Esophagus squamous epithelium (tissue), 5 donors: ENCODE measurements around the gene ITSN2. TPM values are rescaled to one million over a fixed set of nuclear protein-coding genes. Genes with fewer than 3 reads are reported as not detected.

Source experiments
- DNase-seq: peaks from one replicate; lab custom pipeline; 2025; lab: John Stamatoyannopoulos, UW
- H3K27ac ChIP-seq, 4 donors: fragments of 200-600 bp; sonication (generic); one replicate each; pipeline ENCODE4 v1.5.1; 2016 to 2019; ENCODE audit warnings: mild to moderate bottlenecking in 1 of 4
- H3K27me3 ChIP-seq, 4 donors: fragments of 200-600 bp; sonication (generic); 1 replicate in 3 of 4; 2 replicates in 1 of 4; pipeline versions ENCODE4 v1.5.1 to v1.6.0; 2017 to 2021; ENCODE audit warnings: antibody characterized with exemption in 1 of 4
- H3K36me3 ChIP-seq, 3 donors: fragments of 200-600 bp; sonication (generic); one replicate each; pipeline ENCODE4 v1.5.1; 2016 to 2019
- H3K4me1 ChIP-seq, 3 donors: fragments of 200-600 bp; sonication (generic); one replicate each; pipeline ENCODE4 v1.5.1; 2017 to 2019
- H3K4me3 ChIP-seq, 4 donors: fragments of 200-600 bp; sonication (generic); 1 replicate in 3 of 4; 2 replicates in 1 of 4; pipeline ENCODE4 v1.5.1; 2016 to 2019; ENCODE audit warnings: mild to moderate bottlenecking in 2 of 4, moderate library complexity in 1 of 4
- H3K9me3 ChIP-seq, 3 donors: fragments of 200-600 bp; sonication (generic); one replicate each; pipeline ENCODE4 v1.5.1; 2016 to 2019
- POLR2A ChIP-seq, 4 donors: fragments of 450-650 bp; IDR thresholded peaks; one replicate each; pipeline ENCODE4 v1.6.1; 2017; ENCODE audit warnings: antibody characterized with exemption in 4 of 4, mild to moderate bottlenecking in 4 of 4, moderate library complexity in 3 of 4
- WGBS, 2 donors: methylation state at CpG; one replicate each; pipeline ENCODE4 v1.1.5; 2018; 5-methylcytosine and 5-hydroxymethylcytosine counted together
- intact Hi-C: fragments of 100-400 bp; cut with DNase I; formaldehyde crosslinking; loops from one replicate; pipeline ENCODE4 v1.15.0; 2022
- total RNA-seq, 4 donors: library from RNA; depleted of rRNA; stranded (reverse); fragments of >200 nt; gene quantifications; one replicate each; pipeline ENCODE4 v1.1.0, GENCODE V29; 2016
- TF ChIP-seq, protein P1 (sequence below), 6 experiments: fragments of 450-650 bp in 4 of 6; fragments of 200-600 bp in 2 of 6; sonication (generic) in 2 of 6; IDR thresholded peaks; one replicate each; pipeline ENCODE4 v1.5.1; 2016 to 2019; ENCODE audit warnings: antibody characterized with exemption in 6 of 6, mild to moderate bottlenecking in 4 of 6, moderate library complexity in 4 of 6
- donor health status: DM: yes; HTN: yes; CAD: no.

The ITSN2 gene
- total RNA-seq, 4 donors from 2014 or later, result 58.3 to 98.0 (median 65.3) TPM

DNA sequence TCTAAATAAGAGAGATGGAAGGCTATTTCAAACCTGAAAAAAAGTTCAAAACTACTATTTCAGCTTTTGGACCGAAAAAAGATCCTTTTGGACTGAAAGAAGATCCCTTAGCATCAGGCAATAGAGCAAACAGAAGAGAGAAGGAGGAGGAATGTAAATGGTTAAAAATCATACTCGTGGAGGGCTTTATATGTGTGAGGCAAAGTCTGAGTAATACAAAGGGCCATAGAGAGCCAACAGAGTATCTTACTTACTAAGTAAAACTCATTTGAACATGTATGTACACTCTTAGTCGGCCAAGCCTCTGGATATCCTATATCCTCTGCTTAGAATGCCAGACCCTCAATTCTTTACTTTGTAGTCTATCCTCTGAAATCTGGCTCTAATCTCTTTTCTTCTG, 55.7 kb downstream of the ITSN2 start:
- Histone ChIP-seq H3K27ac (peak overlapping the region; percentile 2 to 74 (median 62)), H3K4me1 (peaks cover 0 to 13% (median 0%) of the 10 kb centered on the region in 3 donors), H3K27me3 (no peaks in the 10 kb centered on the region), H3K9me3 (no peaks in the 10 kb centered on the region), H3K36me3 (peaks cover 0 to 92% (median 4%) of the 10 kb centered on the region in 3 donors), H3K4me3 (no peak overlapping the region)
- intact Hi-C loops, result no loop called here
- DNase-seq, result no peak
- WGBS, 2 donors, result 46 to 55% methylated on average over 3 of the region's 3 CpGs
- TF ChIP-seq POLR2A (IDR thresholded peaks at IDR 0.05), result no peak
- TF ChIP-seq, protein P1, sequence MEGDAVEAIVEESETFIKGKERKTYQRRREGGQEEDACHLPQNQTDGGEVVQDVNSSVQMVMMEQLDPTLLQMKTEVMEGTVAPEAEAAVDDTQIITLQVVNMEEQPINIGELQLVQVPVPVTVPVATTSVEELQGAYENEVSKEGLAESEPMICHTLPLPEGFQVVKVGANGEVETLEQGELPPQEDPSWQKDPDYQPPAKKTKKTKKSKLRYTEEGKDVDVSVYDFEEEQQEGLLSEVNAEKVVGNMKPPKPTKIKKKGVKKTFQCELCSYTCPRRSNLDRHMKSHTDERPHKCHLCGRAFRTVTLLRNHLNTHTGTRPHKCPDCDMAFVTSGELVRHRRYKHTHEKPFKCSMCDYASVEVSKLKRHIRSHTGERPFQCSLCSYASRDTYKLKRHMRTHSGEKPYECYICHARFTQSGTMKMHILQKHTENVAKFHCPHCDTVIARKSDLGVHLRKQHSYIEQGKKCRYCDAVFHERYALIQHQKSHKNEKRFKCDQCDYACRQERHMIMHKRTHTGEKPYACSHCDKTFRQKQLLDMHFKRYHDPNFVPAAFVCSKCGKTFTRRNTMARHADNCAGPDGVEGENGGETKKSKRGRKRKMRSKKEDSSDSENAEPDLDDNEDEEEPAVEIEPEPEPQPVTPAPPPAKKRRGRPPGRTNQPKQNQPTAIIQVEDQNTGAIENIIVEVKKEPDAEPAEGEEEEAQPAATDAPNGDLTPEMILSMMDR (IDR thresholded peaks at IDR 0.05), result no peak

DNA sequence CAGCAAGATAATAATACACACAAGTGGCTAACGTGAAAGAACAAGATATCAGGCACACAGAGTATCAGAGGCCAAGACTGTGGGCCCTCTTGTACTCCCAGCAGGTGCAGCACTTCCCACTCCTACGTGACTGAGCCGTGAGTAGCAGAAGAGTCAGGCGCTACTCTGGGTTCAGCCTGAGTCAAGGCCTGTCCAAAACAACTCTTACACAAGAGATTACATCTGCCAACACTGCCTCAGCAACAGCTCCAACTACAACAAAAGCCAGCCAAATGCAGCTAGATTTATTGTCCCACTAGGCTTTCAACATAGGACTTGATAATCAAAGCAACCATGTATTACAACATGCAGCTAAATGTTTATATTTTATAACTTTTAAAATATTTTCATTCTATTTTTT, 56.2 kb downstream of the ITSN2 start:
- DNase-seq, result no peak
- intact Hi-C loops, result no loop called here
- peak overlapping the region in 3 of 4 donors; percentile 45 to 74 (median 62) for H3K27ac ChIP-seq
- 23 to 44% methylated on average over 3 to 4 of the region's 4 CpGs for WGBS, 2 donors
- peaks cover 0 to 13% (median 0%) of the 10 kb centered on the region in 3 donors for H3K4me1 ChIP-seq
- H3K9me3 ChIP-seq, result no peaks in the 10 kb centered on the region
- H3K4me3 ChIP-seq, result no peak overlapping the region
- no peaks in the 10 kb centered on the region for H3K27me3 ChIP-seq
- H3K36me3 ChIP-seq, result peaks cover 0 to 92% (median 9%) of the 10 kb centered on the region in 3 donors
- no peak for TF ChIP-seq POLR2A (IDR thresholded peaks at IDR 0.05)

DNA sequence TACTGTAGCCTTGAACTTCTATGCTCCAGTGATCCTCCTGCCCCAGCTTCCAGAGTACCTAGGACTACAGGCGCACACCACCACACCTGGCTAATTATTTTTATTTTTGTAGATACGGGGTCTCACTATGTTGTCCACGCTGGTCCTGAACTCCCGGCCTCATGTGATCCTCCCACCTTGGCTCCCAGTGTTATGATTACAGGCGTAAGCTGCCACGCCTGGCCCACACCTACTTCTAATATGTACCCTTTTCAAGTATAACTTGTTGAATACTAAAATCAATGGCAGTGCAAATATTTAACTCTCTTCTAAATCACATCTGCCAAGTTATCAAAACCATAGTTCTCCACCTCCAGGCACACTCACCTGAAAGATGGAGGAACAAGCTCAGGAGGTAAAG, 58.7 kb downstream of the ITSN2 start:
- Histone ChIP-seq H3K4me3 (no peak overlapping the region), H3K27me3 (no peaks in the 10 kb centered on the region), H3K36me3 (peaks cover 0 to 92% (median 18%) of the 10 kb centered on the region in 3 donors), H3K27ac (no peak overlapping the region), H3K9me3 (no peaks in the 10 kb centered on the region), H3K4me1 (peaks cover 0 to 13% (median 0%) of the 10 kb centered on the region in 3 donors)
- WGBS, 2 donors, result 85 to 97% methylated on average over 6 of the region's 6 CpGs
- DNase-seq, result no peak
- no peak for TF ChIP-seq POLR2A (IDR thresholded peaks at IDR 0.05)
- TF ChIP-seq, protein P1 (IDR thresholded peaks at IDR 0.05), result no peak
- intact Hi-C loops, result no loop called here

DNA sequence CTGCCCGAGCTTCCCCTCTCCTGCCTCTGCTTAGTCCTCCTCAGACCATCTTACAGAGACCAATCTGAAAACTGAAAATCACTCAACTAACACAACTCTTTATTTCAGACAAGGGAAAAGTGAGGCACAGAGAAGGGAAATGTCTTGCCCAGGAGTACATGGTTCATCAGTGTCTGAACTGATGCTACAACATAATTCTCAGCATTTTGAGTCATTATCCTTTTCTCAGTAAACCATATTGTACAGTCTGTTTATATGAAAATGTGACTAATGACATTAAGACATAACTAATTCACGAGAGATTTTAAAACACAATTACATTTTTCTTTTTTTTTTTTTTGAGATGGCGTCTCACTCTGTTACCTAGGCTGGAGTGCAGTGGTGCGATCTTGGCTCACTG, 62.7 kb downstream of the ITSN2 start:
- WGBS, 2 donors, result 86 to 96% methylated on average over 4 of the region's 4 CpGs
- intact Hi-C loops, result no loop called here
- H3K27ac ChIP-seq, result no peak overlapping the region
- H3K9me3 ChIP-seq, result no peaks in the 10 kb centered on the region
- no peak overlapping the region for H3K4me3 ChIP-seq
- no peaks in the 10 kb centered on the region for H3K27me3 ChIP-seq
- TF ChIP-seq, protein P1 (IDR thresholded peaks at IDR 0.05), result no peak
- no peak for TF ChIP-seq POLR2A (IDR thresholded peaks at IDR 0.05)
- peaks cover 0 to 100% (median 29%) of the 10 kb centered on the region in 3 donors for H3K36me3 ChIP-seq
- H3K4me1 ChIP-seq, result no peaks in the 10 kb centered on the region
- DNase-seq, result no peak

DNA sequence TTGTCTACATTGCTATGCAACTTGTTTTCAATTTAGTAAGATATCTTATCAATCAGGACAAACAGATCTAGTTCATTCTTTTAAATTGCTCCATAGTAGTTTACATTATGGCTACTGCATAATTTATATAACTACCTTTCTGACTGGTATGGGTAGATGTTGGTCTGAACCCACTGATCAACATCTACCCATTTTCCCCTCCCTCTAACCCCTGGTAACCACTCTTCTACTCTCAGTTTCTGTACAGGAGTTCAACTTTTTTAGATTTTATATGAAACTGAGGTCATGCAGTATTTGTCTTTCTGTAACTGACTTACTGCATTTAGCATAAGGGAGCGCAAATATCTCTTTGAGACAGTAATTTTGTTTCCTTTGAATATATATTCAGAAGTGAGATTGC, 73.2 kb downstream of the ITSN2 start:
- no peak for DNase-seq
- Histone ChIP-seq H3K9me3 (no peaks in the 10 kb centered on the region), H3K4me3 (no peak overlapping the region), H3K27ac (no peak overlapping the region), H3K4me1 (no peaks in the 10 kb centered on the region), H3K36me3 (peaks cover 0 to 88% (median 7%) of the 10 kb centered on the region in 3 donors), H3K27me3 (no peaks in the 10 kb centered on the region)
- no peak for TF ChIP-seq POLR2A (IDR thresholded peaks at IDR 0.05)
- TF ChIP-seq, protein P1 (IDR thresholded peaks at IDR 0.05), result no peak
- WGBS, 2 donors, result 100% methylated on average over 1 of the region's 1 CpG
- intact Hi-C loops, result no loop called here
